ENCODE results near the gene SET. TPM values are rescaled to one million over a fixed set of nuclear protein-coding genes. Genes with fewer than 3 reads are reported as not detected.

SET gene
- total and polyA plus RNA-seq, 2 of the 13 experiments (the other 11 are each of a cell fraction or from before 2014, with no cell fraction given) = 94.2 to 611 TPM

DNA sequence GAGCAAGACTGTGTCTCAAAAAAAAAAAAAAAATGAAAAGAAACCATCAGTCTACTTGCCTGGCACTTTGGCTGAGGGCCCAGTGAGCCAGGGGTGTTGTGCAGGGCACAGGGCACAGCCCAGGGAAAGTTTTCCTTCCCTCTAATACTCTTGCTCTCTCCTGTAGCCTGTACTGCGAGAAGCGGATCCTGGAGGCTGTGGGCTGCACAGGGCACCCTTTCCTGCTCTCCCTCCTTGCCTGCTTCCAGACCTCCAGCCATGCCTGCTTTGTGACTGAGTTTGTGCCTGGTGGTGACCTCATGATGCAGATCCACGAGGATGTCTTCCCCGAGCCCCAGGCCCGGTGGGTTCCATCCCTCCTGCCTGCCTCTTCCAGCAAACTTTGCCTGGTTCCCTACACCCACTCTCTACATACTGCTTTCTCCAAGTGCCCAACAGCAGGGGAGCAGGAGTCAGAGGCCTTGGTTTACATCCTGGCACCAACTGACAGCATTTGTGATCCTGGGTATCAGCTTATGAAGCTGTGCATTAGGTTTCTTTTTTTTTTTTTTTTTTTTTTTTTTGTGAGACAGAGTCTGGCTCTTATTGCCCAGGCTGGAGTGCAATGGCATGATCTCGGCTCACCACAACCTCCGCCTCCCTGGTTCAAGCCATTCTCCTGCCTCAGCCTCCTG, 27.7 kb downstream of the SET start (continued):
- TF ChIP-seq ZNF652 (CRISPR knock-in tag; IDR thresholded peaks at IDR 0.05; ENCODE audit: borderline replicate concordance, low read depth) (no peak), ZNF441 (CRISPR knock-in tag; IDR thresholded peaks at IDR 0.05; ENCODE audit: borderline replicate concordance) (no peak), MAF1 (CRISPR knock-in tag; IDR thresholded peaks at IDR 0.05; ENCODE audit: borderline replicate concordance) (no peak), KDM3A (CRISPR knock-in tag; IDR thresholded peaks at IDR 0.05; ENCODE audit: low read depth) (no peak), CC2D1A (CRISPR knock-in tag; IDR thresholded peaks at IDR 0.05) (no peak), MBNL3 (CRISPR knock-in tag; conservative IDR thresholded peaks at IDR 0.05) (no peak), NRL (CRISPR knock-in tag; IDR thresholded peaks at IDR 0.05; ENCODE audit: borderline replicate concordance) (no peak), ZNF333 (CRISPR knock-in tag; IDR thresholded peaks at IDR 0.05; ENCODE audit: borderline replicate concordance) (no peak), ZNF326 (CRISPR knock-in tag; IDR thresholded peaks at IDR 0.05; ENCODE audit: borderline replicate concordance) (no peak), GATAD1 (CRISPR knock-in tag; IDR thresholded peaks at IDR 0.05) (no peak), MTF2 (CRISPR knock-in tag; IDR thresholded peaks at IDR 0.05; ENCODE audit: borderline replicate concordance) (no peak)

DNA sequence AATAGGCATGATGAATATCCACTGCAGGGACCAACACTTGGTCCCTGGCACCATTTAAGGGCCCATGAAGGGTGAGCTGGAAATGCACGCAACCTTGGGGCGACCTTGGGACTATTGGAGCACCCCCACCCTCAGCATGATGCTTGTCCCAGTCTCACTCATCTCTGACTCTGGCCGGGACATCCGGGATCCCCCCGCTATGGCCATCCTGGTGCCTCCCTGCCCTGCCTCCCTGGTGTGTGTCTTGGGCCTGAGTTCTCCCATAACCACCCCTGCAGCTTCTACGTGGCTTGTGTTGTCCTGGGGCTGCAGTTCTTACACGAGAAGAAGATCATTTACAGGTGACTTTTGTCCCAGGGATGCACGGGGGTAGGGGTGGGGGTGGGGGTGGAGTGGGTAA, 29.0 kb downstream of the SET start:
- CTCF ChIA-PET (ENCODE audit: low intra/inter-chr PET ratio, low total read pairs) = no interaction called here
- H4K20me1 ChIP-seq (ENCODE audit: insufficient read depth, low read length) = no peaks in the 10 kb centered on the region
- WGBS (ENCODE audit: low lambda C conversion rate) = 61% methylated on average over 8 of the region's 8 CpGs
- no peak overlapping the region for H3K9ac ChIP-seq (ENCODE audit: insufficient read depth, low read depth, low read length)
- ATAC-seq (no peak; the same call in 2 of the 3 replicates), DNase-seq (ENCODE audit: low spot score) (no peak), FAIRE-seq (no peak)
- H3K36me3 ChIP-seq (replicated peaks in 1 of 2; ENCODE audit: control insufficient read depth in 1 of 2, insufficient read depth in 2 of 2, low read length in 2 of 2) = peaks cover 7 to 19% of the 10 kb centered on the region in 2 experiments; a peak in 3 of 5 replicates
- no peaks in the 10 kb centered on the region for H3K27me3 ChIP-seq (ENCODE audit: control insufficient read depth in 1 of 2, insufficient read depth in 2 of 2, low read length in 2 of 2)
- no peaks in the 10 kb centered on the region for H3K79me2 ChIP-seq (ENCODE audit: insufficient read depth, low read length)
- BruUV-seq (replicated peaks) = no TSS peak
- in situ Hi-C loops (cut with HindIII; ENCODE audit: extremely low pct_ligation_motif_present, low pct_unique_long_range_greater_than_20kb) = no loop called here
- no peak overlapping the region for H3K4me3 ChIP-seq (replicated peaks in 1 of 3; ENCODE audit: insufficient read depth in 1 of 3, low read depth in 2 of 3, low read length in 3 of 3)
- peaks cover 16% of the 10 kb centered on the region for H3K4me1 ChIP-seq (ENCODE audit: insufficient read depth, low read length)
- POLR2A ChIA-PET = interaction anchor here (0.6 kb wide), 1 partner anchor 23 kb away, joined by 3 read pairs; no protein-coding TSS in a partner anchor
- H2AFZ ChIP-seq (ENCODE audit: low read length) = no peak overlapping the region
- no peaks in the 10 kb centered on the region for H3K9me3 ChIP-seq (ENCODE audit: low read length)
- intact Hi-C loops (cut with micrococcal nuclease; ENCODE audit: unreplicated experiment) = no loop called here
- H3K27ac ChIP-seq (ENCODE audit: extremely low read length, insufficient read depth, low read length) = peak overlapping the region; percentile 38
- H3K4me2 ChIP-seq (ENCODE audit: low read depth, low read length) = no peak overlapping the region
- TF ChIP-seq, protein P1, sequence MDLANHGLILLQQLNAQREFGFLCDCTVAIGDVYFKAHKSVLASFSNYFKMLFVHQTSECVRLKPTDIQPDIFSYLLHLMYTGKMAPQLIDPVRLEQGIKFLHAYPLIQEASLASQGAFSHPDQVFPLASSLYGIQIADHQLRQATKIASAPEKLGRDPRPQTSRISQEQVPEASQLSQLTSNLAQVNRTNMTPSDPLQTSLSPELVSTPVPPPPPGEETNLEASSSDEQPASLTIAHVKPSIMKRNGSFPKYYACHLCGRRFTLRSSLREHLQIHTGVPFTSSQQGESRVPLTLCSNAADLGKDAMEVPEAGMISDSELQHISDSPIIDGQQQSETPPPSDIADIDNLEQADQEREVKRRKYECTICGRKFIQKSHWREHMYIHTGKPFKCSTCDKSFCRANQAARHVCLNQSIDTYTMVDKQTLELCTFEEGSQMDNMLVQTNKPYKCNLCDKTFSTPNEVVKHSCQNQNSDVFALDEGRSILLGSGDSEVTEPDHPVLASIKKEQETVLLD (CRISPR knock-in tag; IDR thresholded peaks at IDR 0.05; ENCODE audit: low read depth) = no peak
- TF ChIP-seq ZNF784 (CRISPR knock-in tag; IDR thresholded peaks at IDR 0.05; ENCODE audit: borderline replicate concordance) (no peak), ZNF503 (CRISPR knock-in tag; IDR thresholded peaks at IDR 0.05) (no peak), RFX3 (CRISPR knock-in tag; IDR thresholded peaks at IDR 0.05) (no peak), SMARCE1 (IDR thresholded peaks at IDR 0.05; ENCODE audit: borderline replicate concordance) (no peak), ZNF878 (CRISPR knock-in tag; IDR thresholded peaks at IDR 0.05) (no peak), ZIK1 (CRISPR knock-in tag; IDR thresholded peaks at IDR 0.05; ENCODE audit: borderline replicate concordance, low read depth) (no peak)
